ENCODE measurements around the gene IL12B. TPM values are rescaled to one million over a fixed set of nuclear protein-coding genes. Genes with fewer than 3 reads are reported as not detected.
"Not testable (repeated sequence)": the region's sequence is repeated elsewhere in the genome, so short reads cannot be mapped to it uniquely, and the experiment has no call there.

IL12B gene
- polyA plus RNA-seq (2011; rRNA removed) (0.04 TPM in 1 of 2 replicates, not detected in the other), polyA minus RNA-seq (2011; rRNA and poly(A)+ RNA removed) (not detected in 2 replicates)

GRCh38 chr5:159330131-159330800, at the start of gene IL12B:
IL12B (minus strand) TSS chr5:159330487; CDS start chr5:159326782, 3,705 bp downstream.
- DNase-seq (ENCODE audit: low read depth): no peak
- Histone ChIP-seq H3K27me3 (ENCODE audit: control insufficient read depth, insufficient read depth, low read length) (no peaks in the 10 kb centered on the region; the same call in 1 of the 2 replicates), H3K36me3 (ENCODE audit: control insufficient read depth, insufficient read depth, low read length) (no peaks in the 10 kb centered on the region), H3K4me3 (ENCODE audit: low read depth, low read length) (peak within 1 kb of the TSS; percentile 48)
- ChIA-PET POLR2A (interaction anchor here (0.6 kb wide), 1 partner anchor 83 kb away, joined by 8 read pairs; no protein-coding TSS in a partner anchor), CTCF (interaction anchor here (0.6 to 1.3 kb wide), 3 partner anchors 13 to 43 kb away, joined by 3 to 5 read pairs (median 4); no protein-coding TSS in a partner anchor)
- TF ChIP-seq CTCF (IDR thresholded peaks at IDR 0.05; ENCODE audit: insufficient read depth, low read depth, low read length): no peak

GRCh38 chr5:159377653-159378052, 47.4 kb upstream of the IL12B start:
- POLR2A ChIA-PET: no interaction called here
- H3K36me3 ChIP-seq (ENCODE audit: control insufficient read depth, insufficient read depth, low read length): no peaks in the 10 kb centered on the region
- H3K27me3 ChIP-seq (ENCODE audit: control insufficient read depth, insufficient read depth, low read length): no peaks in the 10 kb centered on the region
- TF ChIP-seq CTCF (IDR thresholded peaks at IDR 0.05; ENCODE audit: insufficient read depth, low read depth, low read length): no peak
- DNase-seq (ENCODE audit: low read depth): no peak
- no peak overlapping the region for H3K4me3 ChIP-seq (ENCODE audit: low read depth, low read length)
- CTCF ChIA-PET: no interaction called here

- CTCF ChIA-PET; H3K27me3 ChIP-seq (ENCODE audit: control insufficient read depth, insufficient read depth, low read length); H3K4me3 ChIP-seq (ENCODE audit: low read depth, low read length); DNase-seq (ENCODE audit: low read depth); H3K36me3 ChIP-seq (ENCODE audit: control insufficient read depth, insufficient read depth, low read length); POLR2A ChIA-PET: not testable (repeated sequence)
Observed at GRCh38 chr5:159367866-159368265, 37.6 kb upstream of the IL12B start.

GRCh38 chr5:159366776-159367175, 36.5 kb upstream of the IL12B start:
- CTCF ChIA-PET; H3K36me3 ChIP-seq (ENCODE audit: control insufficient read depth, insufficient read depth, low read length); H3K4me3 ChIP-seq (ENCODE audit: low read depth, low read length); DNase-seq (ENCODE audit: low read depth); H3K27me3 ChIP-seq (ENCODE audit: control insufficient read depth, insufficient read depth, low read length); POLR2A ChIA-PET: not testable (repeated sequence)

GRCh38 chr5:159362220-159362619, 31.9 kb upstream of the IL12B start:
- Histone ChIP-seq H3K4me3 (ENCODE audit: low read depth, low read length) (no peak overlapping the region), H3K36me3 (ENCODE audit: control insufficient read depth, insufficient read depth, low read length) (no peaks in the 10 kb centered on the region), H3K27me3 (ENCODE audit: control insufficient read depth, insufficient read depth, low read length) (0 out of 2 replicates have a peak, but pooled peaks cover 2% of the 10 kb centered on the region)
- no peak for TF ChIP-seq CTCF (IDR thresholded peaks at IDR 0.05; ENCODE audit: insufficient read depth, low read depth, low read length)
- no peak for DNase-seq (ENCODE audit: low read depth)
- POLR2A ChIA-PET: no interaction called here
- CTCF ChIA-PET: no interaction called here

- H3K4me3 ChIP-seq (ENCODE audit: low read depth, low read length); H3K36me3 ChIP-seq (ENCODE audit: control insufficient read depth, insufficient read depth, low read length); POLR2A ChIA-PET; H3K27me3 ChIP-seq (ENCODE audit: control insufficient read depth, insufficient read depth, low read length); DNase-seq (ENCODE audit: low read depth): not testable (repeated sequence)
- CTCF ChIA-PET: interaction anchor here (1.2 kb wide), 1 partner anchor 71 kb away, joined by 3 read pairs; no protein-coding TSS in a partner anchor
Observed at GRCh38 chr5:159359871-159360270, 29.6 kb upstream of the IL12B start.
